ENCODE data around the gene BFSP1.

BFSP1 gene

GRCh38 chr20:17503301-17504065 lies 27.7 kb downstream of the BFSP1 start:
- Histone ChIP-seq H3K36me3 (ENCODE audit: insufficient read depth, low read length) (no peaks in the 10 kb centered on the region), H3K9ac (ENCODE audit: low read depth, low read length) (no peak overlapping the region), H3K4me1 (ENCODE audit: insufficient read depth, low read length) (peaks cover 5% of the 10 kb centered on the region; the same call in 1 of the 2 replicates), H3K9me3 (ENCODE audit: control insufficient read depth, insufficient read depth, low read length) (no peaks in the 10 kb centered on the region)

GRCh38 chr20:17502105-17502504 lies 29.1 kb downstream of the BFSP1 start:
- peaks cover 5% of the 10 kb centered on the region; the same call in 1 of the 2 replicates for H3K4me1 ChIP-seq (ENCODE audit: insufficient read depth, low read length)
- no peaks in the 10 kb centered on the region for H3K36me3 ChIP-seq (ENCODE audit: insufficient read depth, low read length)
- H3K9me3 ChIP-seq (ENCODE audit: control insufficient read depth, insufficient read depth, low read length), result no peaks in the 10 kb centered on the region
- H3K9ac ChIP-seq (ENCODE audit: low read depth, low read length), result no peak overlapping the region

- Histone ChIP-seq H3K9ac (ENCODE audit: low read depth, low read length) (no peak overlapping the region), H3K4me1 (ENCODE audit: insufficient read depth, low read length) (peaks cover 5% of the 10 kb centered on the region; the same call in 1 of the 2 replicates), H3K36me3 (ENCODE audit: insufficient read depth, low read length) (no peaks in the 10 kb centered on the region), H3K9me3 (ENCODE audit: control insufficient read depth, insufficient read depth, low read length) (no peaks in the 10 kb centered on the region)
Measured at GRCh38 chr20:17501701-17502100, 29.5 kb downstream of the BFSP1 start.

GRCh38 chr20:17500826-17501225 lies 30.4 kb downstream of the BFSP1 start:
- Histone ChIP-seq H3K36me3 (ENCODE audit: insufficient read depth, low read length) (no peaks in the 10 kb centered on the region), H3K4me1 (ENCODE audit: insufficient read depth, low read length) (peaks cover 5% of the 10 kb centered on the region; the same call in 1 of the 2 replicates), H3K9ac (ENCODE audit: low read depth, low read length) (no peak overlapping the region), H3K9me3 (ENCODE audit: control insufficient read depth, insufficient read depth, low read length) (no peaks in the 10 kb centered on the region)

GRCh38 chr20:17500271-17500670 lies 30.9 kb downstream of the BFSP1 start:
- Histone ChIP-seq H3K4me1 (ENCODE audit: insufficient read depth, low read length) (peaks cover 5% of the 10 kb centered on the region; the same call in 1 of the 2 replicates), H3K9ac (ENCODE audit: low read depth, low read length) (no peak overlapping the region), H3K36me3 (ENCODE audit: insufficient read depth, low read length) (no peaks in the 10 kb centered on the region), H3K9me3 (ENCODE audit: control insufficient read depth, insufficient read depth, low read length) (no peaks in the 10 kb centered on the region)

- no peak overlapping the region for H3K9ac ChIP-seq (ENCODE audit: low read depth, low read length)
- no peaks in the 10 kb centered on the region for H3K36me3 ChIP-seq (ENCODE audit: insufficient read depth, low read length)
- no peaks in the 10 kb centered on the region for H3K4me1 ChIP-seq (ENCODE audit: insufficient read depth, low read length)
- H3K9me3 ChIP-seq (ENCODE audit: control insufficient read depth, insufficient read depth, low read length), result no peaks in the 10 kb centered on the region
Measured at GRCh38 chr20:17499041-17499440, 32.1 kb downstream of the BFSP1 start.

GRCh38 chr20:17498641-17499040 lies 32.5 kb downstream of the BFSP1 start:
- H3K4me1 ChIP-seq (ENCODE audit: insufficient read depth, low read length), result no peaks in the 10 kb centered on the region
- H3K36me3 ChIP-seq (ENCODE audit: insufficient read depth, low read length), result no peaks in the 10 kb centered on the region
- no peak overlapping the region for H3K9ac ChIP-seq (ENCODE audit: low read depth, low read length)
- no peaks in the 10 kb centered on the region for H3K9me3 ChIP-seq (ENCODE audit: control insufficient read depth, insufficient read depth, low read length)

GRCh38 chr20:17497821-17498580 lies 33.2 kb downstream of the BFSP1 start:
- no peaks in the 10 kb centered on the region for H3K36me3 ChIP-seq (ENCODE audit: insufficient read depth, low read length)
- no peaks in the 10 kb centered on the region for H3K4me1 ChIP-seq (ENCODE audit: insufficient read depth, low read length)
- no peaks in the 10 kb centered on the region for H3K9me3 ChIP-seq (ENCODE audit: control insufficient read depth, insufficient read depth, low read length)
- H3K9ac ChIP-seq (ENCODE audit: low read depth, low read length), result no peak overlapping the region

- Histone ChIP-seq H3K36me3 (ENCODE audit: insufficient read depth, low read length) (no peaks in the 10 kb centered on the region), H3K4me1 (ENCODE audit: insufficient read depth, low read length) (no peaks in the 10 kb centered on the region), H3K9ac (ENCODE audit: low read depth, low read length) (no peak overlapping the region), H3K9me3 (ENCODE audit: control insufficient read depth, insufficient read depth, low read length) (no peaks in the 10 kb centered on the region)
Measured at GRCh38 chr20:17495826-17496225, 35.4 kb downstream of the BFSP1 start.

- no peaks in the 10 kb centered on the region for H3K9me3 ChIP-seq (ENCODE audit: control insufficient read depth, insufficient read depth, low read length)
- H3K9ac ChIP-seq (ENCODE audit: low read depth, low read length), result no peak overlapping the region
- no peaks in the 10 kb centered on the region for H3K36me3 ChIP-seq (ENCODE audit: insufficient read depth, low read length)
- no peaks in the 10 kb centered on the region for H3K4me1 ChIP-seq (ENCODE audit: insufficient read depth, low read length)
Measured at GRCh38 chr20:17494201-17494600, 37.0 kb downstream of the BFSP1 start.

GRCh38 chr20:17493173-17493572 lies 38.0 kb downstream of the BFSP1 start:
- no peak overlapping the region for H3K9ac ChIP-seq (ENCODE audit: low read depth, low read length)
- H3K9me3 ChIP-seq (ENCODE audit: control insufficient read depth, insufficient read depth, low read length), result no peaks in the 10 kb centered on the region
- no peaks in the 10 kb centered on the region for H3K36me3 ChIP-seq (ENCODE audit: insufficient read depth, low read length)
- H3K4me1 ChIP-seq (ENCODE audit: insufficient read depth, low read length), result no peaks in the 10 kb centered on the region

GRCh38 chr20:17491488-17491887 lies 39.7 kb downstream of the BFSP1 start:
- Histone ChIP-seq H3K9ac (ENCODE audit: low read depth, low read length) (no peak overlapping the region), H3K36me3 (ENCODE audit: insufficient read depth, low read length) (no peaks in the 10 kb centered on the region)

GRCh38 chr20:17491041-17491440 lies 40.1 kb downstream of the BFSP1 start:
- Histone ChIP-seq H3K9ac (ENCODE audit: low read depth, low read length) (no peak overlapping the region), H3K4me1 (ENCODE audit: insufficient read depth, low read length) (no peaks in the 10 kb centered on the region)

More at GRCh38 chr20:17491488-17491887, 39.7 kb downstream of the BFSP1 start:
- H3K4me1 ChIP-seq (ENCODE audit: insufficient read depth, low read length), result no peaks in the 10 kb centered on the region
- H3K9me3 ChIP-seq (ENCODE audit: control insufficient read depth, insufficient read depth, low read length), result no peaks in the 10 kb centered on the region

GRCh38 chr20:17490501-17490900 lies 40.7 kb downstream of the BFSP1 start:
- no peaks in the 10 kb centered on the region for H3K36me3 ChIP-seq (ENCODE audit: insufficient read depth, low read length)
- no peaks in the 10 kb centered on the region for H3K9me3 ChIP-seq (ENCODE audit: control insufficient read depth, insufficient read depth, low read length)
- H3K9ac ChIP-seq (ENCODE audit: low read depth, low read length), result no peak overlapping the region
- H3K4me1 ChIP-seq (ENCODE audit: insufficient read depth, low read length), result no peaks in the 10 kb centered on the region

More at GRCh38 chr20:17491041-17491440, 40.1 kb downstream of the BFSP1 start:
- no peaks in the 10 kb centered on the region for H3K9me3 ChIP-seq (ENCODE audit: control insufficient read depth, insufficient read depth, low read length)
- H3K36me3 ChIP-seq (ENCODE audit: insufficient read depth, low read length), result no peaks in the 10 kb centered on the region
